ENCODE data around the gene OSTC. TPM values are rescaled to one million over a fixed set of nuclear protein-coding genes. Genes with fewer than 3 reads are reported as not detected.

Gene OSTC
- polyA plus RNA-seq, 1 of the 3 experiments (the other 2 are of a cell fraction): 107 TPM

- H3K27ac ChIP-seq (ENCODE audit: low read depth in 2 of 2, low read length in 1 of 2): peak overlapping the region; percentile 11 to 16; a peak in 2 of 4 replicates
- TF ChIP-seq NFIC (IDR thresholded peaks at IDR 0.05; ENCODE audit: borderline replicate concordance) (no peak), POLR2AphosphoS5 (IDR thresholded peaks at IDR 0.05; ENCODE audit: low read depth, low read length) (peak; percentile 22; the same call in 1 of the 2 replicates), RAD21 (IDR thresholded peaks at IDR 0.05; ENCODE audit: low read length) (no peak), ELF1 (IDR thresholded peaks at IDR 0.05) (no peak), CTCF (IDR thresholded peaks at IDR 0.05) (no peak), SIN3A (IDR thresholded peaks at IDR 0.05; ENCODE audit: borderline replicate concordance, low read depth, low read length) (no peak), MXI1 (IDR thresholded peaks at IDR 0.05; ENCODE audit: low read depth, low read length) (no peak), RCOR1 (IDR thresholded peaks at IDR 0.05; ENCODE audit: low read length) (no peak), TCF12 (IDR thresholded peaks at IDR 0.05) (peak; percentile 84), TAF1 (IDR thresholded peaks at IDR 0.05; ENCODE audit: borderline replicate concordance, low read depth, low read length) (no peak), FOSL2 (IDR thresholded peaks at IDR 0.05; ENCODE audit: borderline replicate concordance, low read depth) (no peak), USF1 (IDR thresholded peaks at IDR 0.05; ENCODE audit: borderline replicate concordance, low read depth) (no peak), FOXJ3 (CRISPR knock-in tag; IDR thresholded peaks at IDR 0.05) (no peak), RFX5 (IDR thresholded peaks at IDR 0.05; ENCODE audit: low read length) (no peak), CHD2 (IDR thresholded peaks at IDR 0.05; ENCODE audit: low read length, partially characterized antibody) (no peak)
- H3K4me1 ChIP-seq (ENCODE audit: control insufficient read depth in 1 of 2, insufficient read depth in 2 of 2, low read depth in 1 of 2, low read length in 1 of 2): peaks cover 0 to 4% of the 10 kb centered on the region in 2 experiments; a peak in 1 of 4 replicates
- CTCF ChIA-PET: interaction anchor here (0.6 to 1.5 kb wide), 2 partner anchors 10 to 18 kb away, joined by 3 read pairs; no protein-coding TSS in a partner anchor
- no peaks in the 10 kb centered on the region for H3K9me3 ChIP-seq
- no peaks in the 10 kb centered on the region for H3K27me3 ChIP-seq (ENCODE audit: insufficient read depth)
- H3K79me2 ChIP-seq (ENCODE audit: insufficient read depth): no peaks in the 10 kb centered on the region
- POLR2A ChIA-PET: interaction anchor here (0.6 to 1.8 kb wide), 3 partner anchors 13 to 271 kb away, joined by 3 to 8 read pairs (median 3); partner anchors contain the start of genes OSTC and RPL34
- peaks cover 22% of the 10 kb centered on the region for H3F3A ChIP-seq (replicated peaks; ENCODE audit: insufficient read depth)
- H3K9ac ChIP-seq: no peak overlapping the region
- DNase-seq: no peak
- no peak overlapping the region for H3K4me3 ChIP-seq (ENCODE audit: low read depth in 2 of 2, low read length in 1 of 2)
- H4K20me1 ChIP-seq (ENCODE audit: insufficient read depth): no peaks in the 10 kb centered on the region
- 42% methylated on average over 1 of the region's 1 CpG for WGBS (ENCODE audit: low lambda C conversion rate)
- H3K4me2 ChIP-seq: no peak overlapping the region
- no peaks in the 10 kb centered on the region for H3K9me2 ChIP-seq
- peaks cover 22 to 27% of the 10 kb centered on the region in 2 experiments for H3K36me3 ChIP-seq (replicated peaks in 1 of 2; ENCODE audit: control insufficient read depth in 1 of 2, insufficient read depth in 2 of 2, low read length in 1 of 2)
- no peak overlapping the region for H2AFZ ChIP-seq (ENCODE audit: low read depth)
Observed at GRCh38 chr4:108636246-108636645, 14.2 kb upstream of the OSTC start.

- WGBS (ENCODE audit: low lambda C conversion rate): 54% methylated on average over 2 of the region's 2 CpGs
- no peak for DNase-seq
- no peaks in the 10 kb centered on the region for H3K27me3 ChIP-seq (ENCODE audit: insufficient read depth)
Observed at GRCh38 chr4:108637856-108638255, 12.5 kb upstream of the OSTC start.

More at GRCh38 chr4:108637856-108638255, 12.5 kb upstream of the OSTC start:
- H3K27ac ChIP-seq (ENCODE audit: low read depth in 2 of 2, low read length in 1 of 2): no peak overlapping the region
- peaks cover 14% of the 10 kb centered on the region for H3F3A ChIP-seq (replicated peaks; ENCODE audit: insufficient read depth)
- H3K9ac ChIP-seq: no peak overlapping the region
- H3K4me1 ChIP-seq (ENCODE audit: control insufficient read depth in 1 of 2, insufficient read depth in 2 of 2, low read depth in 1 of 2, low read length in 1 of 2): peaks cover 0 to 4% of the 10 kb centered on the region in 2 experiments; a peak in 1 of 4 replicates
- no peak overlapping the region for H3K4me2 ChIP-seq
- H4K20me1 ChIP-seq (ENCODE audit: insufficient read depth): no peaks in the 10 kb centered on the region
- H3K9me3 ChIP-seq: no peaks in the 10 kb centered on the region
- no peaks in the 10 kb centered on the region for H3K79me2 ChIP-seq (ENCODE audit: insufficient read depth)
- CTCF ChIA-PET: interaction anchor here (1.0 to 1.1 kb wide), 3 partner anchors 12 to 619 kb away, joined by 3 to 4 read pairs (median 3); no protein-coding TSS in a partner anchor
- no peak for TF ChIP-seq MEF2A (IDR thresholded peaks at IDR 0.05; ENCODE audit: borderline replicate concordance, low read depth)
- peak; percentile 47 for TF ChIP-seq RAD21 (IDR thresholded peaks at IDR 0.05; ENCODE audit: low read length)
- peak; percentile 48 for TF ChIP-seq CTCF (IDR thresholded peaks at IDR 0.05)
- TF ChIP-seq SMC3 (IDR thresholded peaks at IDR 0.05; ENCODE audit: low read depth, low read length): peak; percentile 14; the same call in 1 of the 2 replicates
- POLR2A ChIA-PET: interaction anchor here (0.7 kb wide), 1 partner anchor 12 kb away, joined by 3 read pairs; the partner anchor contains the start of gene OSTC
- H2AFZ ChIP-seq (ENCODE audit: low read depth): no peak overlapping the region
- no peak overlapping the region for H3K4me3 ChIP-seq (ENCODE audit: low read depth in 2 of 2, low read length in 1 of 2)
- H3K9me2 ChIP-seq: no peaks in the 10 kb centered on the region
- H3K36me3 ChIP-seq (replicated peaks in 1 of 2; ENCODE audit: control insufficient read depth in 1 of 2, insufficient read depth in 2 of 2, low read length in 1 of 2): peaks cover 9 to 12% of the 10 kb centered on the region in 2 experiments

All from SK-N-SH (cell line).